Skeletal muscle cell (primary cell): Measurements from ENCODE around the gene ACLY.
"Not testable (repeated sequence)": the region's sequence is repeated elsewhere in the genome, so short reads cannot be mapped to it uniquely, and the experiment has no call there.

ENCODE experiments used
- DNase-seq: peaks from one replicate; pipeline ENCODE4 v3.0.0-alpha.2; 2010; ENCODE audit warnings: low read depth
- H3K4me3 ChIP-seq: 2 replicates; pipeline ENCODE4 v1.5.1; 2011; ENCODE audit warnings: low read depth, mild to moderate bottlenecking, control low read depth, low read length, moderate library complexity

Gene ACLY

GRCh38 chr17:41891135-41892020 lies 27.4 kb downstream of the ACLY start:
- no peak overlapping the region for H3K4me3 ChIP-seq
- DNase-seq = no peak

- no peak overlapping the region for H3K4me3 ChIP-seq
- no peak for DNase-seq
These were observed 30.3 kb downstream of the ACLY start for GRCh38 chr17:41888332-41888965.

- DNase-seq = no peak
- H3K4me3 ChIP-seq = no peak overlapping the region
These were observed 33.0 kb downstream of the ACLY start for GRCh38 chr17:41885733-41886132.

GRCh38 chr17:41882756-41883155 lies 36.0 kb downstream of the ACLY start:
- no peak overlapping the region for H3K4me3 ChIP-seq
- no peak for DNase-seq

- DNase-seq = no peak
- no peak overlapping the region for H3K4me3 ChIP-seq
These were observed 38.6 kb downstream of the ACLY start for GRCh38 chr17:41880130-41880529.

- not testable (repeated sequence) for H3K4me3 ChIP-seq, DNase-seq
These were observed 44.5 kb downstream of the ACLY start for GRCh38 chr17:41874293-41874670.

- no peak overlapping the region for H3K4me3 ChIP-seq
- no peak for DNase-seq
These were observed 45.0 kb downstream of the ACLY start for GRCh38 chr17:41873559-41874292.

- H3K4me3 ChIP-seq = no peak overlapping the region
These were observed 47.0 kb downstream of the ACLY start for GRCh38 chr17:41871789-41872188.

GRCh38 chr17:41870627-41871026 lies 48.1 kb downstream of the ACLY start:
- no peak overlapping the region for H3K4me3 ChIP-seq
- no peak for DNase-seq

More at GRCh38 chr17:41871789-41872188, 47.0 kb downstream of the ACLY start:
- DNase-seq = no peak

GRCh38 chr17:41870097-41870496 lies 48.7 kb downstream of the ACLY start:
- DNase-seq = no peak
- H3K4me3 ChIP-seq = no peak overlapping the region

- no peak overlapping the region for H3K4me3 ChIP-seq
- DNase-seq = no peak
These were observed 49.3 kb downstream of the ACLY start for GRCh38 chr17:41869426-41869825.

GRCh38 chr17:41868568-41868967 lies 50.2 kb downstream of the ACLY start:
- DNase-seq = no peak
- no peak overlapping the region for H3K4me3 ChIP-seq

GRCh38 chr17:41865596-41865893 lies 53.2 kb downstream of the ACLY start:
- H3K4me3 ChIP-seq = peak overlapping the region; percentile 35
- DNase-seq = no peak

GRCh38 chr17:41864836-41865595 lies 53.7 kb downstream of the ACLY start, which contains the start of gene KLHL11:
Gene KLHL11 (minus strand): TSS chr17:41865423. CDS start chr17:41865370, 53 bp downstream.
- peak within 1 kb of the TSS; percentile 88 for H3K4me3 ChIP-seq
- DNase-seq = peak; percentile 57

GRCh38 chr17:41864498-41864835 lies 54.3 kb downstream of the ACLY start:
- H3K4me3 ChIP-seq = peak overlapping the region; percentile 88
- no peak for DNase-seq

- DNase-seq = no peak
- H3K4me3 ChIP-seq = peak overlapping the region; percentile 88
These were observed 55.5 kb downstream of the ACLY start for GRCh38 chr17:41863074-41863848.

- no peak for DNase-seq
These were observed 58.4 kb downstream of the ACLY start for GRCh38 chr17:41860254-41860931.

GRCh38 chr17:41851382-41851781 lies 67.4 kb downstream of the ACLY start:
- H3K4me3 ChIP-seq, DNase-seq: not testable (repeated sequence)

More at GRCh38 chr17:41860254-41860931, 58.4 kb downstream of the ACLY start:
- H3K4me3 ChIP-seq = no peak overlapping the region
